NCI-H2171 treated with DMSO at 0.1 percent for 48 hours (cell line): Measurements from ENCODE around the gene KRTAP9-8.
"Not testable (repeated sequence)": the region's sequence is repeated elsewhere in the genome, so short reads cannot be mapped to it uniquely, and the experiment has no call there.

Experiments used
- DNase-seq: peaks from one replicate; lab custom pipeline; 2025; lab: John Stamatoyannopoulos, UW

KRTAP9-8 gene, protein sequence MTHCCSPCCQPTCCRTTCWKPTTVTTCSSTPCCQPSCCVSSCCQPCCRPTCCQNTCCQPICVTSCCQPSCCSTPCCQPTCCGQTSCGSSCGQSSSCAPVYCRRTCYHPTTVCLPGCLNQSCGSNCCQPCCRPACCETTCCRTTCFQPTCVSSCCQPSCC

GRCh38 chr17:41237949-41238437, at the start of gene KRTAP9-8:
KRTAP9-8 (plus strand) TSS chr17:41237999; CDS start chr17:41238052, 53 bp downstream.
- DNase-seq: not testable (repeated sequence)

GRCh38 chr17:41189837-41190318, 47.9 kb upstream of the KRTAP9-8 start, which contains the start of gene KRTAP9-1:
KRTAP9-1 (plus strand) TSS chr17:41189887; CDS start chr17:41189887, 0 bp downstream.
- not testable (repeated sequence) for DNase-seq

DNA sequence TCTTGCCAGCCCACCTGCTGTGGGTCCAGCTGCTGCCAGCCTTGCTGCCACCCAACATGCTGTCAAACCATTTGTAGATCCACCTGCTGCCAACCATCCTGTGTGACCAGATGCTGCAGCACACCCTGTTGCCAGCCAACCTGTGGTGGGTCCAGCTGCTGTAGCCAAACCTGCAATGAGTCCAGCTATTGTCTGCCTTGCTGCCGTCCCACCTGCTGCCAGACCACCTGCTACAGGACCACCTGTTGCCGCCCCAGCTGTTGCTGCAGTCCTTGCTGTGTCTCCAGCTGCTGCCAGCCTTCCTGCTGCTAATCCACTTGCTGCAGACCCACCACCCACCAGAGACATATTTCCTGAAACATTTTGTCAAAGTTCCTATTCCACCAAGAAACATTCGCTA, 47.5 kb upstream of the KRTAP9-8 start:
- no peak for DNase-seq

DNA sequence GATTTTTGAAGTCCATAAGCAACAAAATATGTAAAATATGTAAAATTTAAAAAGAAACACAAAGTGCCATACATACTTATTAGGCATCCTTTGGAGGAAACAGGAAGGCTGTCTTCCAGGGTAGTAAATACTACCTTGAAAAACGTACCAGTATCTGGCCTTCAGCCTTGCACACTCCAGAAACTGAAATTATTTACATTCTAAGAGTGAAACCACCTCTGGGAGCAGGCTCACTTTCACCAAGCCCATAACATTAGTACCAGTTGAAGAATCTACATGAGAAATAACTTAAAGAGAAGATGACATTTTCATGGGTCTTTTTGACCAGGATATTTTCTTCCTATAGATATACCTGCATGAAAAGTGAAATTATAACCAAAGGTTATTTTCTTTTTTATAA, 41.7 kb upstream of the KRTAP9-8 start:
- no peak for DNase-seq

GRCh38 chr17:41199421-41200078, 38.2 kb upstream of the KRTAP9-8 start:
- DNase-seq: no peak

GRCh38 chr17:41211845-41212466, 25.8 kb upstream of the KRTAP9-8 start:
- no peak for DNase-seq

- peak; percentile 12 for DNase-seq
These were observed 25.2 kb upstream of the KRTAP9-8 start for GRCh38 chr17:41212524-41213169.

DNA sequence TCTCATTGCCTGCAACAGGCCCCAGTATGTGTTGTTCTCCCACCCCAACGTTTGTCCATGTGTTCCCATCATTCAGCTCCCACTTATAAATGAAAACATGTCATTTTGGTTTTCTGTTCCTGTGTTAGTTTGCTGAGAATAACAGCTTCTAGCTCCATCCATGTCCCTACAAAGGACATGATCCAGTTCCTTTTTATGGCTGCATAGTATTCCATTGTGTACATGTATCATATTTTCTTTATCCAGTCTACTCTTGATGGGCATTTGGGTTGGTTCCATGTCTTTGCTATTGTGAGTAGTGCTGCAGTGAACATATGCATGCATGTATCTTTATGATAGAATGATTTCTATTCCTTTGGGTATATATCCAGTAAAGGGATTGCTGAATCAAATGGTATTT, 22.1 kb upstream of the KRTAP9-8 start:
- DNase-seq: no peak

- no peak for DNase-seq
These were observed 14.0 kb upstream of the KRTAP9-8 start for GRCh38 chr17:41223821-41224220.

DNA sequence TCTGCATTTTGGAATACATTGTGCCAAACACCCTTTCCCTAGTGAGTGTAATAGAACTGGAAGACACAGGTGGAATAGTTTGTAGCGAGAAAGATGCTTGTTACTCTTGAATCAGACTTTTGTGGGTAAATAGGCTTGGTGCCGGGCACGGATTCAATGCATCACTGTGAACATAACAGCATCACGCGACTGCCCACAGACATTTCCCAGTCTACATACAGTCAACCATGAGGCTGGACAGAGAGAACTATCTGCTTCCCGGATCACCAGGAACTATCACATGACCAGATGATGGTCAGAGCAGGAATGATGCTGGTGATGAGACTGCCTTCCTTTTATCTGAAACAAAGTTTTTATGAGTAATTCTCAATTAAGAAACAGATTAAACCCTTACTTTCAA, 11.7 kb upstream of the KRTAP9-8 start:
- DNase-seq: no peak

- DNase-seq: not testable (repeated sequence)
These were observed 11.2 kb upstream of the KRTAP9-8 start, which contains the start of gene KRTAP9-2 for GRCh38 chr17:41226598-41227095. KRTAP9-2 (plus strand) TSS chr17:41226648; CDS start chr17:41226655, 7 bp downstream.

DNA sequence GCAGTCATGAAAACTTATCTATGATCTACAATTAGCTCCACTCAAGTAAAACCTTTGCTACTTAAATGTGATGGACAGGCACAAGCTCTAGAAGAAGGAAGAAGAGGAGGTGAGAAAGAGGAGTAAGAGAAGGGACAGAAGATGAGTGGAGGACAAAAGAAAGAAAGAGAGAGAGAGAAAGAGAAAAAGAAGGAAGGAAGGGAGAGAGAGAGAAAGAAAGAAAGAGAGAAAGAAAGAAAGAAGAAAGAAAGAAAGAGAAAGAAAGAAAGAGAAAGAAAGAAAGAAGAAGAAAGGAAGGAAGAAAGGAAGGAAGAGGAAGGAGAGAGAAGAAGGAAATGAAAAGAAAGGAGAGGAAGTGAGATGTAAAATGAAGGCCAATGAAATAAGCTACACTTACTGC, 7.7 kb upstream of the KRTAP9-8 start:
- DNase-seq: no peak

DNA sequence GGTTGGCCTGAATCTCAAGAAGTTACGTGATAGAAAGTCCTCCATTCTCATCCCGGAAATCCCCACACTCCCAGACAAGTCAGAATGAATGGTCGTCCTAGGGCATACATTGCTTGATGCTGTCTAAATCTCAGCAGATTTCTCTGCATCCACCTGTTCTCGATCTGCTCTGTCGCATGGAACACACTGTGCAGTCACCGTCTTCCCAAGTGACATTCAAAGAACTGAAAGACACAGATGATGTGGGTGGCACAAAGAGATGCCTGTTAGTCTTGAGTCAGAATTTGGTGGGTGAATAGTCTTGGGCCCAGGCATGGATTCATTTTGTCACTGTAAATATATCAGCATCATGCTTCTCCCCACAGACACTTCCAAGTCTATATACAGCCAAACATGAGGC, 6.1 kb upstream of the KRTAP9-8 start:
- DNase-seq: no peak

DNA sequence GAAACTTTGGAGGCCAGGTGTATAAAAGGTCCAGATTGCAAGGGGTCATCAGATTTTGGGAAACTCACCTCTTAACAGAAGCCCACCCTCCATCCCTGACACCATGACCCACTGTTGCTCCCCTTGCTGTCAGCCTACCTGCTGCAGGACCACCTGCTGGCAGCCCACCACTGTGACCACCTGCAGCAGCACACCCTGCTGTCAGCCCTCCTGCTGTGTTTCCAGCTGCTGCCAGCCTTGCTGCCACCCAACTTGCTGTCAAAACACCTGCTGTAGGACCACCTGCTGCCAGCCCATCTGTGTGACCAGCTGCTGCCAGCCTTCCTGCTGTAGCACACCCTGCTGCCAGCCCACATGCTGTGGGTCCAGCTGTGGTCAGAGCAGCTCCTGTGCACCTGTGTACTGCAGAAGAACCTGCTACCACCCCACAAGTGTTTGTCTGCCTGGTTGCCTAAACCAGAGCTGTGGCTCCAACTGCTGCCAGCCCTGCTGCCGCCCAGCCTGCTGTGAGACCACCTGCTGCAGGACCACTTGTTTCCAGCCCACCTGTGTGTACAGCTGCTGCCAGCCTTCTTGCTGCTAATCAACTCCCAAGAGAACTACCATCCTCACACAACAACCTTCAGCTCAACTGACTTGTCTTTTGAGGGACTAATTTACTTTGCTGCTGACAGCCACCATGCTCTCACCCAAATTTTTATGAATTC, 5.2 kb upstream of the KRTAP9-8 start, which contains the start of gene KRTAP9-3:
TSS of gene KRTAP9-3 (plus strand) at position 51 of the 707 bp plus-strand sequence. CDS start at position 104, 53 bp downstream.
- peak; percentile 47 for DNase-seq

GRCh38 chr17:41237116-41237515, 683 bp upstream of the KRTAP9-8 start:
- DNase-seq: not testable (repeated sequence)

- not testable (repeated sequence) for DNase-seq
These were observed 9.4 kb downstream of the KRTAP9-8 start for GRCh38 chr17:41246995-41247787.

DNA sequence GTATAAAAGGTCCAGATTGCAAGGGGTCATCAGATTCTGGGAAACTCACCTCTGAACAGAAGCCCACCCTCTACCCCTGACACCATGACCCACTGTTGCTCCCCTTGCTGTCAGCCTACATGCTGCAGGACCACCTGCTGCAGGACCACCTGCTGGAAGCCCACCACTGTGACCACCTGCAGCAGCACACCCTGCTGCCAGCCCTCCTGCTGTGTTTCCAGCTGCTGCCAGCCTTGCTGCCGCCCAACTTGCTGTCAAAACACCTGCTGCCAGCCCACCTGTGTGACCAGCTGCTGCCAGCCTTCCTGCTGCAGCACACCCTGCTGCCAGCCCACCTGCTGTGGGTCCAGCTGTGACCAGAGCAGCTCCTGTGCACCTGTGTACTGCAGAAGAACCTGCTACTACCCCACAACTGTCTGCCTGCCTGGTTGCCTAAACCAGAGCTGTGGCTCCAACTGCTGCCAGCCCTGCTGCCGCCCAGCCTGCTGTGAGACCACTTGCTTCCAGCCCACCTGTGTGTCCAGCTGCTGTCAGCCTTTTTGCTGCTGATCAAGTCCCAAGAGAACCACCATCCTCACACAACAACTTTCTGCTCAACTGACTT, 11.9 kb downstream of the KRTAP9-8 start, which contains the start of gene KRTAP9-4:
TSS of gene KRTAP9-4 (plus strand) at position 51 of the 604 bp plus-strand sequence. CDS start at position 85, 34 bp downstream.
- peak; percentile 14 for DNase-seq

- DNase-seq: no peak
These were observed 13.5 kb downstream of the KRTAP9-8 start for GRCh38 chr17:41251261-41251660.

- no peak for DNase-seq
These were observed 17.1 kb downstream of the KRTAP9-8 start for GRCh38 chr17:41254861-41255260.
